ENCODE measurements around the gene CECR2.

CECR2 gene

DNA sequence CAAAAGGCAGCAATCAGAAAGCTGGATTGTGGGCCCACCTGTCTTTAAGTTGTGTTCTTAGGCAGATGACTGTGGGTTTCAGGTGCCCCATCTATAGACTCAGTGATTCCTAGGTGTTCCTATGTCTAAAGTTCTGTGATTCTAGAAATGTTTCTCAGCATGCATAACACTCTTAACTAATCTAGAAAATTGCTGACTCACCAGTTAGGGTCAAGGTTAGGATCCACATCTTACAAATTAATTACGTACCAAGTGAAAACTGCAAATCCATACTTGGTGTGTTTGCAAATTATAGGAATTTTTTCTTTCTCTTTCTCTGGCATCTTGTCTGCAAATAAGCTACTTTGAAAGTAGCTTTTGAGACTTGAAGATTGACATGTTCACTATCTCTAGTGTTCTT lies 7.7 kb downstream of the CECR2 start:
- no peaks in the 10 kb centered on the region for H3K4me1 ChIP-seq (ENCODE audit: insufficient read depth, low read length)

DNA sequence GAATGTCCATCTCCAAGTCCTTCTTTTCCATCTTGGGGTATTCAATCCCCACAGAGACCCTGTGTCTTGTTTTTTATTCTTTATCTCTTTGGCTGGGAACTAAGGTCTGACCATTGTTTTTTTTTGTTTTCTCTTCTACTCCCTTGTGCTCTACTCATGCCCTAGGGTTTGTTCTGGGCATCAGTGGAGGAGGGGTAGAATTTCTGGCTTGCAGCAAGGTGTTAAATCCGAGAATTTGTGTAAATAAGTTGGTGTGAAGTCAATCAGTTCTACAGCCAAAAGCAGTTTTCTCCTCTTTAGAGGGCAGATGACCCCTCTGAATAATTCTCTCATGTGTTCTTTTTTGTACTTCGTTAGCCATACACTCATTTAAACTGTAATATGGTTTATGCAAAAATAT lies 10.7 kb downstream of the CECR2 start:
- H3K9ac ChIP-seq (ENCODE audit: low read depth, low read length), result no peak overlapping the region
- no peaks in the 10 kb centered on the region for H3K27me3 ChIP-seq (ENCODE audit: insufficient read depth, low read length, poor library complexity)
- DNase-seq (no peak), ATAC-seq (ENCODE audit: insufficient read depth, low read depth) (no peak)
- H3K36me3 ChIP-seq (ENCODE audit: insufficient read depth, low read length), result no peaks in the 10 kb centered on the region
- TF ChIP-seq, protein P1, sequence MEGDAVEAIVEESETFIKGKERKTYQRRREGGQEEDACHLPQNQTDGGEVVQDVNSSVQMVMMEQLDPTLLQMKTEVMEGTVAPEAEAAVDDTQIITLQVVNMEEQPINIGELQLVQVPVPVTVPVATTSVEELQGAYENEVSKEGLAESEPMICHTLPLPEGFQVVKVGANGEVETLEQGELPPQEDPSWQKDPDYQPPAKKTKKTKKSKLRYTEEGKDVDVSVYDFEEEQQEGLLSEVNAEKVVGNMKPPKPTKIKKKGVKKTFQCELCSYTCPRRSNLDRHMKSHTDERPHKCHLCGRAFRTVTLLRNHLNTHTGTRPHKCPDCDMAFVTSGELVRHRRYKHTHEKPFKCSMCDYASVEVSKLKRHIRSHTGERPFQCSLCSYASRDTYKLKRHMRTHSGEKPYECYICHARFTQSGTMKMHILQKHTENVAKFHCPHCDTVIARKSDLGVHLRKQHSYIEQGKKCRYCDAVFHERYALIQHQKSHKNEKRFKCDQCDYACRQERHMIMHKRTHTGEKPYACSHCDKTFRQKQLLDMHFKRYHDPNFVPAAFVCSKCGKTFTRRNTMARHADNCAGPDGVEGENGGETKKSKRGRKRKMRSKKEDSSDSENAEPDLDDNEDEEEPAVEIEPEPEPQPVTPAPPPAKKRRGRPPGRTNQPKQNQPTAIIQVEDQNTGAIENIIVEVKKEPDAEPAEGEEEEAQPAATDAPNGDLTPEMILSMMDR (IDR thresholded peaks at IDR 0.05; ENCODE audit: borderline replicate concordance, extremely low read depth, low read length, poor library complexity, severe bottlenecking), result no peak
- TF ChIP-seq EZH2 (IDR thresholded peaks at IDR 0.05; ENCODE audit: borderline replicate concordance, low read depth, low read length, severe bottlenecking), result no peak
- H3K4me2 ChIP-seq (ENCODE audit: insufficient read depth, low read length), result no peak overlapping the region
- no peaks in the 10 kb centered on the region for H3K79me2 ChIP-seq (ENCODE audit: insufficient read depth, low read length)
- H3K4me1 ChIP-seq (ENCODE audit: insufficient read depth, low read length), result no peaks in the 10 kb centered on the region
- no peak overlapping the region for H2AFZ ChIP-seq (ENCODE audit: low read depth, low read length)
- H3K9me3 ChIP-seq (ENCODE audit: insufficient read depth, low read length, severe bottlenecking), result peaks cover 4% of the 10 kb centered on the region
- H4K20me1 ChIP-seq (ENCODE audit: insufficient read depth, low read length), result no peaks in the 10 kb centered on the region
- no peak overlapping the region for H3K27ac ChIP-seq (ENCODE audit: low read length)
- H3K4me3 ChIP-seq (ENCODE audit: low read depth in 1 of 2, low read length in 2 of 2), result no peak overlapping the region

More for the DNA sequence above, 7.7 kb downstream of the CECR2 start:
- DNase-seq, result no peak
- Histone ChIP-seq H3K9me3 (ENCODE audit: insufficient read depth, low read length, severe bottlenecking) (no peaks in the 10 kb centered on the region), H3K79me2 (ENCODE audit: insufficient read depth, low read length) (no peaks in the 10 kb centered on the region), H3K27me3 (ENCODE audit: insufficient read depth, low read length, poor library complexity) (peaks cover 5% of the 10 kb centered on the region), H3K4me2 (ENCODE audit: insufficient read depth, low read length) (no peak overlapping the region), H3K27ac (ENCODE audit: low read length) (no peak overlapping the region), H3K4me3 (ENCODE audit: low read depth in 1 of 2, low read length in 2 of 2) (no peak overlapping the region), H3K36me3 (ENCODE audit: insufficient read depth, low read length) (no peaks in the 10 kb centered on the region), H2AFZ (ENCODE audit: low read depth, low read length) (no peak overlapping the region), H4K20me1 (ENCODE audit: insufficient read depth, low read length) (no peaks in the 10 kb centered on the region), H3K9ac (ENCODE audit: low read depth, low read length) (no peak overlapping the region)
- TF ChIP-seq, protein P1 (IDR thresholded peaks at IDR 0.05; ENCODE audit: borderline replicate concordance, extremely low read depth, low read length, poor library complexity, severe bottlenecking), result no peak
- TF ChIP-seq EZH2 (IDR thresholded peaks at IDR 0.05; ENCODE audit: borderline replicate concordance, low read depth, low read length, severe bottlenecking), result no peak
- ATAC-seq (ENCODE audit: insufficient read depth, low read depth), result no peak

DNA sequence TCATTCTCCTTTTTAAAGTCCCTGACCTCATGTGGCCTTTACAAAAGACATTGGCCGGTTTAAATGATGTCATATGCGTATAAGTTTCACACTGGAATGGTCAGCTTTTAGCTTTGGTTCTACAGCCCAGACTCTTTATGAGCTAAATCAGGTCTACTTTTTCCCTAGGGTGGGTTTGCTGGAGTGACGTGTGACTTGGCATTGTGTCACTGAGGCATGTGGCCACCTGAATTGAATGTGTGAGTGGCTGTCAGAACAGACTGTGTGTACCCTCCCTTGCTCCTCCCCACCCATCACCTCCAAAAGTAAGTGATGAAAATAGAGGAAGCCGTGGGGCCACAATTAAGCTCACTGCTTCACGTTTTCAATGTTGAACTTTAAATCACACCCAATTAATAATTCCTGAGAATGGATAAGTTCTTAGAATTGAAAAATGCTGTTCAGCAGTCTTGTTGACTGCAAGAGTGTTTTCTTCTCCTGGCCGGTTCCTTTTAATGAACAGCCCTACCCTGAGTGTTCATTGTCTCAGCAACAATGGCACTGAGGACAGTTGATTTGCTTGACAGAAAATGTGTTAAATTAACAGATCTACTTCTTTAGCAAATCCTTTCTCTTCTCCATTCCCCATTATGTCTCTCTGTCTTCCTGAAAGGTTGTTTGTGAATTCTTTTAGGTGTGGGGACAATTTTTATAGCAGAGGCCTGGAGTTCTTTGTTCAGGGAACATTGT lies 11.3 kb downstream of the CECR2 start:
- no peaks in the 10 kb centered on the region for H3K4me1 ChIP-seq (ENCODE audit: insufficient read depth, low read length)
- no peaks in the 10 kb centered on the region for H3K79me2 ChIP-seq (ENCODE audit: insufficient read depth, low read length)

More for the DNA sequence above, 11.3 kb downstream of the CECR2 start:
- Histone ChIP-seq H3K4me3 (ENCODE audit: low read depth in 1 of 2, low read length in 2 of 2) (no peak overlapping the region), H3K27ac (ENCODE audit: low read length) (no peak overlapping the region), H3K4me2 (ENCODE audit: insufficient read depth, low read length) (no peak overlapping the region), H4K20me1 (ENCODE audit: insufficient read depth, low read length) (no peaks in the 10 kb centered on the region), H2AFZ (ENCODE audit: low read depth, low read length) (no peak overlapping the region), H3K9ac (ENCODE audit: low read depth, low read length) (no peak overlapping the region), H3K27me3 (ENCODE audit: insufficient read depth, low read length, poor library complexity) (no peaks in the 10 kb centered on the region), H3K36me3 (ENCODE audit: insufficient read depth, low read length) (no peaks in the 10 kb centered on the region), H3K9me3 (ENCODE audit: insufficient read depth, low read length, severe bottlenecking) (peaks cover 4% of the 10 kb centered on the region)
- DNase-seq (no peak), ATAC-seq (ENCODE audit: insufficient read depth, low read depth) (no peak)
- no peak for TF ChIP-seq EZH2 (IDR thresholded peaks at IDR 0.05; ENCODE audit: borderline replicate concordance, low read depth, low read length, severe bottlenecking)
- TF ChIP-seq, protein P1 (IDR thresholded peaks at IDR 0.05; ENCODE audit: borderline replicate concordance, extremely low read depth, low read length, poor library complexity, severe bottlenecking), result no peak
